PC-9 (cell line): ENCODE data around the gene LRP1. TPM values are rescaled to one million over a fixed set of nuclear protein-coding genes. Genes with fewer than 3 reads are reported as not detected.

Source experiments
- BruUV-seq: library from RNA; stranded (reverse); fragments of 400-500 nt; replicated peaks from 2 replicates; lab custom pipeline; 2021; lab: Mats Ljungman, UMichigan
- CTCF ChIA-PET: fragments of 300-600 bp; sonication (Branson Sonifier 250); formaldehyde crosslinking; loops from one replicate; lab custom pipeline; 2022; ENCODE audit warnings: antibody characterized with exemption; lab: Charles Lee
- POLR2A ChIA-PET: fragments of 300-600 bp; sonication (Branson Sonifier 250); formaldehyde crosslinking; loops from one replicate; lab custom pipeline; 2022; ENCODE audit warnings: antibody characterized with exemption; ENCODE audit not compliant: unreplicated experiment; lab: Charles Lee
- DNase-seq, 2 experiments: peaks; one replicate each; pipeline versions ENCODE4 v3.0.0 to v3.0.0-alpha.2; 2015 to 2022; ENCODE audit warnings: mixed read lengths in 1 of 2
- H2AFZ ChIP-seq: fragments of 200-600 bp; sonication (generic); 2 replicates; pipeline ENCODE4 v1.8.1; 2017; ENCODE audit warnings: antibody characterized with exemption
- H3F3A ChIP-seq: fragments of 200-600 bp; sonication (generic); 2 replicates; pipeline ENCODE4 v1.8.1; 2017; ENCODE audit warnings: antibody characterized with exemption, mild to moderate bottlenecking, low read depth; ENCODE audit not compliant: insufficient read depth
- H3K27ac ChIP-seq: fragments of 200-600 bp; sonication (generic); 2 replicates; pipeline ENCODE4 v1.6.1; 2016; ENCODE audit warnings: mixed run types
- H3K27me3 ChIP-seq: fragments of 200-600 bp; sonication (generic); 2 replicates; pipeline ENCODE4 v1.6.1; 2016; ENCODE audit warnings: low read depth, mixed run types; ENCODE audit not compliant: insufficient read depth
- H3K36me3 ChIP-seq: fragments of 200-600 bp; sonication (generic); 2 replicates; pipeline ENCODE4 v1.6.1; 2016; ENCODE audit warnings: low read depth, mixed run types
- H3K4me1 ChIP-seq: fragments of 200-600 bp; sonication (generic); replicated peaks from 2 replicates; pipeline ENCODE4 v1.6.1; 2016; ENCODE audit warnings: mixed run types; ENCODE audit not compliant: insufficient read depth
- H3K4me2 ChIP-seq: fragments of 200-600 bp; sonication (generic); 2 replicates; pipeline ENCODE4 v1.6.1; 2017; ENCODE audit warnings: mixed run types
- H3K4me3 ChIP-seq: fragments of 200-600 bp; sonication (generic); 2 replicates; pipeline ENCODE4 v1.6.1; 2016; ENCODE audit warnings: mixed run types
- H3K79me2 ChIP-seq: fragments of 200-600 bp; sonication (generic); 2 replicates; pipeline ENCODE4 v1.6.1; 2017; ENCODE audit warnings: low read depth, mixed run types
- H3K9me2 ChIP-seq: fragments of 200-600 bp; sonication (generic); 2 replicates; pipeline ENCODE4 v1.8.1; 2017; ENCODE audit warnings: mild to moderate bottlenecking; ENCODE audit not compliant: insufficient read depth
- H3K9me3 ChIP-seq: fragments of 200-600 bp; sonication (generic); 2 replicates; pipeline ENCODE4 v1.8.1; 2016; ENCODE audit warnings: low read depth; ENCODE audit not compliant: insufficient read depth
- H4K20me1 ChIP-seq: fragments of 200-600 bp; sonication (generic); 2 replicates; pipeline ENCODE4 v1.8.1; 2017; ENCODE audit not compliant: insufficient read depth
- CTCF ChIP-seq: fragments of 200-600 bp; sonication (generic); conservative IDR thresholded peaks from 2 replicates; pipeline ENCODE4 v1.6.1; 2017; ENCODE audit warnings: mixed run types, antibody characterized with exemption, mild to moderate bottlenecking, moderate library complexity
- EZH2 ChIP-seq: fragments of 200-600 bp; sonication (generic); IDR thresholded peaks from 2 replicates; pipeline ENCODE4 v1.8.0; 2017; ENCODE audit warnings: antibody characterized with exemption, low read depth
- intact Hi-C: fragments of 100-400 bp; cut with micrococcal nuclease; formaldehyde crosslinking; loops from one replicate; pipeline ENCODE4 v1.10.0; 2022; ENCODE audit not compliant: unreplicated experiment
- total RNA-seq: library from RNA; stranded (reverse); gene quantifications from 2 replicates; pipeline ENCODE4 v1.2.3, GENCODE V29; 2021

The LRP1 gene
- total RNA-seq, 1 experiment from 2014 or later: 51.4 TPM

- no peaks in the 10 kb centered on the region for H3K9me2 ChIP-seq
- no peaks in the 10 kb centered on the region for H3K9me3 ChIP-seq
- H2AFZ ChIP-seq: no peak overlapping the region
- no peak for DNase-seq
- ChIA-PET CTCF (interaction anchor here (0.5 kb wide), 1 partner anchor 476 kb away, joined by 8 read pairs; no protein-coding TSS in a partner anchor), POLR2A (no interaction called here)
- intact Hi-C loops: no loop called here
- no peak overlapping the region for H3K27ac ChIP-seq
- TF ChIP-seq EZH2: no peak
- no peak for TF ChIP-seq CTCF
- H3K36me3 ChIP-seq: peaks cover 3% of the 10 kb centered on the region; the same call in 1 of the 2 replicates
- H4K20me1 ChIP-seq: no peaks in the 10 kb centered on the region
- no peak overlapping the region for H3K4me3 ChIP-seq
- no peaks in the 10 kb centered on the region for H3K27me3 ChIP-seq
- H3K79me2 ChIP-seq: no peaks in the 10 kb centered on the region
- no TSS peak for BruUV-seq
- no peaks in the 10 kb centered on the region for H3F3A ChIP-seq
- no peak overlapping the region for H3K4me2 ChIP-seq
- H3K4me1 ChIP-seq: no peaks in the 10 kb centered on the region
Measured at GRCh38 chr12:57258977-57259970, 131.0 kb downstream of the LRP1 start.

- H3K9me2 ChIP-seq: no peaks in the 10 kb centered on the region
- H3K27ac ChIP-seq: no peak overlapping the region
- no peaks in the 10 kb centered on the region for H3K27me3 ChIP-seq
- peaks cover 3% of the 10 kb centered on the region; the same call in 1 of the 2 replicates for H3K36me3 ChIP-seq
- no peak overlapping the region for H3K4me3 ChIP-seq
- CTCF ChIA-PET: no interaction called here
- no peak overlapping the region for H2AFZ ChIP-seq
- H3K9me3 ChIP-seq: no peaks in the 10 kb centered on the region
- intact Hi-C loops: no loop called here
- 0 out of 2 replicates have a peak, but pooled peaks cover 6% of the 10 kb centered on the region for H3F3A ChIP-seq
- H3K4me1 ChIP-seq: no peaks in the 10 kb centered on the region
- BruUV-seq: no TSS peak
- H3K79me2 ChIP-seq: no peaks in the 10 kb centered on the region
- no peaks in the 10 kb centered on the region for H4K20me1 ChIP-seq
- TF ChIP-seq EZH2 (no peak), CTCF (no peak)
- POLR2A ChIA-PET: no interaction called here
- no peak overlapping the region for H3K4me2 ChIP-seq
- DNase-seq: no peak
Measured at GRCh38 chr12:57260366-57260765, 132.1 kb downstream of the LRP1 start.

- Histone ChIP-seq H3K9me2 (no peaks in the 10 kb centered on the region), H3K79me2 (no peaks in the 10 kb centered on the region), H2AFZ (no peak overlapping the region), H3K4me2 (no peak overlapping the region), H3K27ac (no peak overlapping the region), H4K20me1 (no peaks in the 10 kb centered on the region), H3K9me3 (no peaks in the 10 kb centered on the region), H3F3A (0 out of 2 replicates have a peak, but pooled peaks cover 7% of the 10 kb centered on the region), H3K4me1 (no peaks in the 10 kb centered on the region), H3K36me3 (peaks cover 3% of the 10 kb centered on the region; the same call in 1 of the 2 replicates), H3K4me3 (no peak overlapping the region), H3K27me3 (no peaks in the 10 kb centered on the region)
- TF ChIP-seq CTCF (no peak), EZH2 (no peak)
- DNase-seq: no peak
- CTCF ChIA-PET: interaction anchor here (1.0 kb wide), 1 partner anchor 191 kb away, joined by 7 read pairs; no protein-coding TSS in a partner anchor
- intact Hi-C loops: no loop called here
- BruUV-seq: no TSS peak
- POLR2A ChIA-PET: no interaction called here
Measured at GRCh38 chr12:57261428-57261865, 133.2 kb downstream of the LRP1 start.
